HEK293 (cell line): Measurements from ENCODE around the gene ZBED5.

ENCODE experiments used
- CTCF ChIA-PET: fragments of 350-600 bp; formaldehyde crosslinking; extraction: SDS; loops from one replicate; lab custom pipeline; 2021; ENCODE audit warnings: antibody characterized with exemption; lab: Yijun Ruan, JAX
- POLR2A ChIA-PET: fragments of 300-600 bp; formaldehyde crosslinking; extraction: SDS; loops from one replicate; lab custom pipeline; 2020; ENCODE audit warnings: antibody characterized with exemption, inconsistent platforms; lab: Yijun Ruan, JAX
- H3K27ac ChIP-seq: fragments of 200-500 bp; sonication (Bioruptor generic); 2 replicates; pipeline ENCODE4 v1.5.1; 2014; ENCODE audit warnings: low read depth, low read length, control low read depth, inconsistent platforms; ENCODE audit errors: extremely low read depth
- H3K36me3 ChIP-seq, 2 experiments: fragments of 200-500 bp in 1 of 2; sonication (Bioruptor generic) in 1 of 2; 1 replicate in 1 of 2; 2 replicates in 1 of 2; pipeline ENCODE4 v1.5.1; 2014 to 2017; ENCODE audit warnings: inconsistent platforms in 2 of 2, low read length in 2 of 2; ENCODE audit not compliant: control insufficient read depth in 2 of 2, insufficient read depth in 1 of 2
- H3K4me1 ChIP-seq: fragments of 200-500 bp; sonication (Bioruptor generic); 2 replicates; pipeline ENCODE4 v1.5.1; 2014; ENCODE audit warnings: mild to moderate bottlenecking, low read length, inconsistent platforms; ENCODE audit not compliant: control insufficient read depth, insufficient read depth
- H3K4me3 ChIP-seq: 2 replicates; pipeline ENCODE4 v1.5.1; 2011; ENCODE audit warnings: low read depth, mild to moderate bottlenecking, control low read depth, low read length, moderate library complexity
- H3K9me3 ChIP-seq: fragments of 200-500 bp; sonication (Bioruptor generic); 2 replicates; pipeline ENCODE4 v1.5.1; 2014; ENCODE audit warnings: low read depth, low read length, inconsistent platforms; ENCODE audit not compliant: control insufficient read depth, insufficient read depth
- GFI1B ChIP-seq: fragments of 450-650 bp; formaldehyde crosslinking; IDR thresholded peaks from 2 replicates; pipeline ENCODE4 v1.5.1; 2016; ENCODE audit warnings: missing biosample characterization, missing genetic modification characterization
- GLI2 ChIP-seq: fragments of 450-650 bp; formaldehyde crosslinking; IDR thresholded peaks from 2 replicates; pipeline ENCODE4; 2017; ENCODE audit warnings: missing biosample characterization, missing genetic modification characterization, low read depth, borderline replicate concordance
- HOXA7 ChIP-seq: sonication (generic); formaldehyde crosslinking; IDR thresholded peaks from 2 replicates; pipeline ENCODE4 v1.8.1; 2022; ENCODE audit warnings: missing genetic modification reagents, borderline replicate concordance
- PRDM1 ChIP-seq: fragments of 450-650 bp; formaldehyde crosslinking; IDR thresholded peaks from 2 replicates; pipeline ENCODE4; 2016; ENCODE audit warnings: missing biosample characterization, missing genetic modification characterization
- SCRT1 ChIP-seq: fragments of 450-650 bp; formaldehyde crosslinking; IDR thresholded peaks from 2 replicates; pipeline ENCODE4 v1.5.1; 2016; ENCODE audit warnings: missing biosample characterization, missing genetic modification characterization, borderline replicate concordance
- ZBTB21 ChIP-seq: fragments of 450-650 bp; formaldehyde crosslinking; IDR thresholded peaks from 2 replicates; pipeline ENCODE4 v1.5.1; 2017; ENCODE audit warnings: missing biosample characterization, missing genetic modification characterization
- ZNF112 ChIP-seq: fragments of 450-650 bp; formaldehyde crosslinking; IDR thresholded peaks from 2 replicates; pipeline ENCODE4 v1.5.0; 2017; ENCODE audit warnings: missing biosample characterization, missing genetic modification characterization
- ZNF138 ChIP-seq: fragments of 450-650 bp; formaldehyde crosslinking; IDR thresholded peaks from 2 replicates; pipeline ENCODE4 v1.5.1; 2016; ENCODE audit warnings: missing biosample characterization, missing genetic modification characterization, borderline replicate concordance
- ZNF16 ChIP-seq: fragments of 450-650 bp; formaldehyde crosslinking; IDR thresholded peaks from 2 replicates; pipeline ENCODE4 v1.5.1; 2016; ENCODE audit warnings: low read depth, missing biosample characterization, missing genetic modification characterization
- ZNF302 ChIP-seq: fragments of 450-650 bp; formaldehyde crosslinking; IDR thresholded peaks from 2 replicates; pipeline ENCODE4 v1.5.1; 2016; ENCODE audit warnings: missing biosample characterization, missing genetic modification characterization, low read depth
- ZNF335 ChIP-seq: fragments of 450-650 bp; formaldehyde crosslinking; conservative IDR thresholded peaks from 2 replicates; pipeline ENCODE4 v1.5.1; 2016; ENCODE audit warnings: missing biosample characterization, missing genetic modification characterization
- ZNF354C ChIP-seq: fragments of 450-650 bp; formaldehyde crosslinking; IDR thresholded peaks from 2 replicates; pipeline ENCODE4 v1.5.1; 2016; ENCODE audit warnings: missing biosample characterization, missing genetic modification characterization, low read depth, borderline replicate concordance
- ZNF366 ChIP-seq: fragments of 450-650 bp; formaldehyde crosslinking; conservative IDR thresholded peaks from 2 replicates; pipeline ENCODE4 v1.5.1; 2016; ENCODE audit warnings: missing biosample characterization, missing genetic modification characterization
- ZNF394 ChIP-seq: fragments of 450-650 bp; formaldehyde crosslinking; IDR thresholded peaks from 2 replicates; pipeline ENCODE4 v1.5.1; 2016; ENCODE audit warnings: missing biosample characterization, missing genetic modification characterization, mild to moderate bottlenecking, moderate library complexity, borderline replicate concordance
- ZNF433 ChIP-seq: fragments of 450-650 bp; formaldehyde crosslinking; IDR thresholded peaks from 2 replicates; pipeline ENCODE4 v1.5.1; 2016; ENCODE audit warnings: missing biosample characterization, missing genetic modification characterization, low read depth
- ZNF544 ChIP-seq: fragments of 450-650 bp; formaldehyde crosslinking; IDR thresholded peaks from 2 replicates; pipeline ENCODE4 v1.5.0; 2017; ENCODE audit warnings: missing biosample characterization, missing genetic modification characterization
- ZNF626 ChIP-seq: fragments of 450-650 bp; sonication (Bioruptor Pico); formaldehyde crosslinking; IDR thresholded peaks from 2 replicates; pipeline ENCODE4 v1.5.1; 2018; ENCODE audit warnings: missing biosample characterization, missing genetic modification characterization, inconsistent platforms
- ZNF629 ChIP-seq: fragments of 450-650 bp; formaldehyde crosslinking; IDR thresholded peaks from 2 replicates; pipeline ENCODE4 v1.5.1; 2017; ENCODE audit warnings: missing biosample characterization, missing genetic modification characterization
- ZNF76 ChIP-seq: fragments of 450-650 bp; formaldehyde crosslinking; IDR thresholded peaks from 2 replicates; pipeline ENCODE4; 2016; ENCODE audit warnings: low read depth, missing biosample characterization, missing genetic modification characterization, borderline replicate concordance
- ZNF791 ChIP-seq: fragments of 450-650 bp; formaldehyde crosslinking; IDR thresholded peaks from 2 replicates; pipeline ENCODE4 v1.5.1; 2016; ENCODE audit warnings: missing biosample characterization, missing genetic modification characterization
- TF ChIP-seq, protein P1 (sequence below): fragments of 450-650 bp; formaldehyde crosslinking; IDR thresholded peaks from 2 replicates; pipeline ENCODE4; 2016; ENCODE audit warnings: missing biosample characterization, missing genetic modification characterization
- TF ChIP-seq, protein P2 (sequence below): fragments of 450-650 bp; formaldehyde crosslinking; IDR thresholded peaks from 2 replicates; pipeline ENCODE4 v1.5.1; 2016; ENCODE audit warnings: missing biosample characterization, missing genetic modification characterization
- TF ChIP-seq, protein P3 (sequence below): fragments of 450-650 bp; formaldehyde crosslinking; IDR thresholded peaks from 2 replicates; pipeline ENCODE4 v1.5.1; 2017; ENCODE audit warnings: missing biosample characterization, missing genetic modification characterization
- TF ChIP-seq, protein P4 (sequence below): fragments of 450-650 bp; formaldehyde crosslinking; IDR thresholded peaks from 2 replicates; pipeline ENCODE4 v1.5.1; 2016; ENCODE audit warnings: missing biosample characterization, missing genetic modification characterization
- TF ChIP-seq, protein P5 (sequence below): fragments of 450-650 bp; formaldehyde crosslinking; IDR thresholded peaks from 2 replicates; pipeline ENCODE4 v1.5.1; 2016; ENCODE audit warnings: missing biosample characterization, missing genetic modification characterization

ZBED5 gene

DNA sequence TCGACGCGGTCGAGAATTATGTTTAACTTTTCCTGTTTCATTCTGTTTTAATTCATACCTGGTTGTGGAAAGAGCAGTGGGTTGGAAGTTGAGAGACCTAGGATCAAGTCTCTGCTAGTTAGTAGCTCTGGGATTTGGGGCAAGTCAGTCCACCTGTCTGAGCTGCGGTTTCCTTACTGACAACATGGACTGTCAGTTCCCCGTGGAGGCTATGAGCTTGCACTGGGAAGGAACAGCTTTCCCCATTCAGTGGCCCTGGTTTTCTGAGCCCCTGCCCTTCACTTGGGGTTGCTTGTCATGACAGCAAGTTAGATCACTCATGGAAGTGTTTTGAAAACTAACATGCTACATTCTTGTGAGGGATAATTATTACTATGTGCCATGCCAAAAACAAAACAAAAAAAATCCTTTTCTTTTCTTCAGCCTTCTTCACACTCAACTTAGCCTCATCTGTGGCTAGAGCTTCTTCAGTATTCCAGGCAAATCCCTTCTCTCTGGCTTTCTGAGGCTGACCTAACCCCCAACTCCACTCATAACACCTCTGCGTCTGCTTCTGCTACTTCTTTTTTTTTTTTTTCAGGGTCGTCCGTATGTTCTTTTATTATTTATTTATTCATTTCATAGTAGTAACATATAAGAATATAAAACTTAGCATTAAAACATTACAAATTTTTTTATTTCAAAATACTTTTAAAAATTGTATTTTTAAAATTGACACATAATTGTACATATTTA is 43.0 kb upstream of the ZBED5 start (continued):
- TF ChIP-seq, protein P1, sequence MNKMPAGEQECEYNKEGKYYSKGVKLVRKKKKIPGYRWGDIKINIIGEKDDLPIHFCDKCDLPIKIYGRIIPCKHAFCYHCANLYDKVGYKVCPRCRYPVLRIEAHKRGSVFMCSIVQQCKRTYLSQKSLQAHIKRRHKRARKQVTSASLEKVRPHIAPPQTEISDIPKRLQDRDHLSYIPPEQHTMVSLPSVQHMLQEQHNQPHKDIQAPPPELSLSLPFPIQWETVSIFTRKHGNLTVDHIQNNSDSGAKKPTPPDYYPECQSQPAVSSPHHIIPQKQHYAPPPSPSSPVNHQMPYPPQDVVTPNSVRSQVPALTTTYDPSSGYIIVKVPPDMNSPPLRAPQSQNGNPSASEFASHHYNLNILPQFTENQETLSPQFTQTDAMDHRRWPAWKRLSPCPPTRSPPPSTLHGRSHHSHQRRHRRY (tag by site-specific recombination), result no peak
- TF ChIP-seq ZNF112 (tag by site-specific recombination), result no peak
- TF ChIP-seq SCRT1 (tag by site-specific recombination), result no peak
- TF ChIP-seq GFI1B (tag by site-specific recombination), result no peak
- TF ChIP-seq ZNF791 (tag by site-specific recombination), result no peak
- no peak for TF ChIP-seq ZNF626

DNA sequence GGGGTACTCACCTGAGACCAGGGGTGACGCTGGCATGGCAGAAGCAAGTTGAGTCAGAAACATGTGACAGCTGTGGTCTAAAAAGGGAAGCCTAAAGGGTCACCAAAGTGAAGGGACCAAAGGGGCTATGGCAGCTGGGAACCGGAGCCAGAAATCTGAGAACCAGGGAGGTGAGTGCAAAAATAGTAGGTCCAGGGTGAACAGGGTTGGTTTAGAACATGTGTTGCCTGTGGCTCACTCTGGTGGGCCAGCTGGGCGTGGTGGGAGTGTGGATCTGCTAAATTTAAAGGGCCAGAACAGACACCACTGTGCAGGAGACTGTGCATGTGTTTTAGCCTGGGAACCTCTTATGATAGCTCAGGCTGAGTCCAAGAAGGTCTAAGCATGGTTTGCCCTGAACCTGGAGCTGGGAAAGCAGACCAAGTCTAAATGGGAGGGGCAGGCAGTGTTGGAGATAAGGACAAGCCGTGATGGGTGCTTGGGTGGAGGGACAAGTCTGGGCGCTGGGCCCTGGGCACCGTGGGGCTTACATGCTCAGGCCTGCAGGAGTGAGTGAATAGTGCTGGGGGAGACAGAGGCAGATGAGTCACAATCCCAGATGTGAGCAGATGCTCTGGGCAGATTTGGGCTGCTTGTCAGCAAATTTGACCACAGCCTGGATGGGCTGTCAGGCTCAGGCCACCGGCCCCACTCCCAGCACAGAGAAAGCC is 41.4 kb upstream of the ZBED5 start:
- POLR2A ChIA-PET, result interaction anchor here (0.9 to 3.9 kb wide), 8 partner anchors 32 to 95 kb away, joined by 3 to 62 read pairs (median 8); partner anchors contain the start of genes EIF4G2 and ZBED5
- no peak overlapping the region for H3K4me3 ChIP-seq
- H3K4me1 ChIP-seq, result 0 out of 2 replicates have a peak, but pooled peaks cover 5% of the 10 kb centered on the region
- no peaks in the 10 kb centered on the region for H3K9me3 ChIP-seq
- H3K36me3 ChIP-seq, result no peaks in the 10 kb centered on the region
- CTCF ChIA-PET, result interaction anchor here (0.8 to 3.2 kb wide), 2 partner anchors 14 to 20 kb away, joined by 3 to 14 read pairs; no protein-coding TSS in a partner anchor
- peak overlapping the region; percentile 78 for H3K27ac ChIP-seq
- TF ChIP-seq ZNF394 (tag by site-specific recombination) (no peak), ZBTB21 (tag by site-specific recombination) (no peak), ZNF138 (tag by site-specific recombination) (no peak), ZNF16 (tag by site-specific recombination) (no peak), ZNF354C (tag by site-specific recombination) (no peak), GLI2 (tag by site-specific recombination) (no peak), GFI1B (tag by site-specific recombination) (no peak), ZNF544 (no peak), ZNF366 (tag by site-specific recombination) (no peak), ZNF302 (tag by site-specific recombination) (no peak), HOXA7 (CRISPR knock-in tag) (no peak), ZNF335 (tag by site-specific recombination) (no peak), ZNF76 (tag by site-specific recombination) (no peak), PRDM1 (tag by site-specific recombination) (no peak), ZNF791 (tag by site-specific recombination) (no peak), ZNF629 (tag by site-specific recombination) (no peak), ZNF626 (no peak), ZNF433 (tag by site-specific recombination) (no peak)
- TF ChIP-seq, protein P2, sequence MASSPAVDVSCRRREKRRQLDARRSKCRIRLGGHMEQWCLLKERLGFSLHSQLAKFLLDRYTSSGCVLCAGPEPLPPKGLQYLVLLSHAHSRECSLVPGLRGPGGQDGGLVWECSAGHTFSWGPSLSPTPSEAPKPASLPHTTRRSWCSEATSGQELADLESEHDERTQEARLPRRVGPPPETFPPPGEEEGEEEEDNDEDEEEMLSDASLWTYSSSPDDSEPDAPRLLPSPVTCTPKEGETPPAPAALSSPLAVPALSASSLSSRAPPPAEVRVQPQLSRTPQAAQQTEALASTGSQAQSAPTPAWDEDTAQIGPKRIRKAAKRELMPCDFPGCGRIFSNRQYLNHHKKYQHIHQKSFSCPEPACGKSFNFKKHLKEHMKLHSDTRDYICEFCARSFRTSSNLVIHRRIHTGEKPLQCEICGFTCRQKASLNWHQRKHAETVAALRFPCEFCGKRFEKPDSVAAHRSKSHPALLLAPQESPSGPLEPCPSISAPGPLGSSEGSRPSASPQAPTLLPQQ (tag by site-specific recombination), result peak; percentile 62; the same call in 1 of the 2 replicates
- TF ChIP-seq, protein P3, sequence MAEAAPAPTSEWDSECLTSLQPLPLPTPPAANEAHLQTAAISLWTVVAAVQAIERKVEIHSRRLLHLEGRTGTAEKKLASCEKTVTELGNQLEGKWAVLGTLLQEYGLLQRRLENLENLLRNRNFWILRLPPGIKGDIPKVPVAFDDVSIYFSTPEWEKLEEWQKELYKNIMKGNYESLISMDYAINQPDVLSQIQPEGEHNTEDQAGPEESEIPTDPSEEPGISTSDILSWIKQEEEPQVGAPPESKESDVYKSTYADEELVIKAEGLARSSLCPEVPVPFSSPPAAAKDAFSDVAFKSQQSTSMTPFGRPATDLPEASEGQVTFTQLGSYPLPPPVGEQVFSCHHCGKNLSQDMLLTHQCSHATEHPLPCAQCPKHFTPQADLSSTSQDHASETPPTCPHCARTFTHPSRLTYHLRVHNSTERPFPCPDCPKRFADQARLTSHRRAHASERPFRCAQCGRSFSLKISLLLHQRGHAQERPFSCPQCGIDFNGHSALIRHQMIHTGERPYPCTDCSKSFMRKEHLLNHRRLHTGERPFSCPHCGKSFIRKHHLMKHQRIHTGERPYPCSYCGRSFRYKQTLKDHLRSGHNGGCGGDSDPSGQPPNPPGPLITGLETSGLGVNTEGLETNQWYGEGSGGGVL (tag by site-specific recombination), result no peak
- TF ChIP-seq, protein P4, sequence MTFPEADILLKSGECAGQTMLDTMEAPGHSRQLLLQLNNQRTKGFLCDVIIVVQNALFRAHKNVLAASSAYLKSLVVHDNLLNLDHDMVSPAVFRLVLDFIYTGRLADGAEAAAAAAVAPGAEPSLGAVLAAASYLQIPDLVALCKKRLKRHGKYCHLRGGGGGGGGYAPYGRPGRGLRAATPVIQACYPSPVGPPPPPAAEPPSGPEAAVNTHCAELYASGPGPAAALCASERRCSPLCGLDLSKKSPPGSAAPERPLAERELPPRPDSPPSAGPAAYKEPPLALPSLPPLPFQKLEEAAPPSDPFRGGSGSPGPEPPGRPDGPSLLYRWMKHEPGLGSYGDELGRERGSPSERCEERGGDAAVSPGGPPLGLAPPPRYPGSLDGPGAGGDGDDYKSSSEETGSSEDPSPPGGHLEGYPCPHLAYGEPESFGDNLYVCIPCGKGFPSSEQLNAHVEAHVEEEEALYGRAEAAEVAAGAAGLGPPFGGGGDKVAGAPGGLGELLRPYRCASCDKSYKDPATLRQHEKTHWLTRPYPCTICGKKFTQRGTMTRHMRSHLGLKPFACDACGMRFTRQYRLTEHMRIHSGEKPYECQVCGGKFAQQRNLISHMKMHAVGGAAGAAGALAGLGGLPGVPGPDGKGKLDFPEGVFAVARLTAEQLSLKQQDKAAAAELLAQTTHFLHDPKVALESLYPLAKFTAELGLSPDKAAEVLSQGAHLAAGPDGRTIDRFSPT (tag by site-specific recombination), result no peak
- TF ChIP-seq, protein P5, sequence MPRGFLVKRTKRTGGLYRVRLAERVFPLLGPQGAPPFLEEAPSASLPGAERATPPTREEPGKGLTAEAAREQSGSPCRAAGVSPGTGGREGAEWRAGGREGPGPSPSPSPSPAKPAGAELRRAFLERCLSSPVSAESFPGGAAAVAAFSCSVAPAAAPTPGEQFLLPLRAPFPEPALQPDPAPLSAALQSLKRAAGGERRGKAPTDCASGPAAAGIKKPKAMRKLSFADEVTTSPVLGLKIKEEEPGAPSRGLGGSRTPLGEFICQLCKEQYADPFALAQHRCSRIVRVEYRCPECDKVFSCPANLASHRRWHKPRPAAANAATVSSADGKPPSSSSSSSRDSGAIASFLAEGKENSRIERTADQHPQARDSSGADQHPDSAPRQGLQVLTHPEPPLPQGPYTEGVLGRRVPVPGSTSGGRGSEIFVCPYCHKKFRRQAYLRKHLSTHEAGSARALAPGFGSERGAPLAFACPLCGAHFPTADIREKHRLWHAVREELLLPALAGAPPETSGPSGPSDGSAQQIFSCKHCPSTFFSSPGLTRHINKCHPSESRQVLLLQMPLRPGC (tag by site-specific recombination), result 0 out of 2 replicates have a peak, but pooled peaks have one; percentile 16
